H9 (cell line): ENCODE measurements around the gene ITPR1. TPM values are rescaled to one million over a fixed set of nuclear protein-coding genes. Genes with fewer than 3 reads are reported as not detected.
A peak's percentile ranks its signal among the peaks of the same experiment; 100 is the strongest.

Experiments used
- DNase-seq: peaks from one replicate; pipeline ENCODE4 v3.0.0-alpha.2; 2017
- H2AFZ ChIP-seq: one replicate; pipeline ENCODE4 v1.6.1; 2013; ENCODE audit warnings: mild to moderate bottlenecking, low read length, control low read depth, moderate library complexity
- H2AK5ac ChIP-seq: 2 replicates; pipeline ENCODE4 v1.6.1; 2013; ENCODE audit warnings: low read length, control low read depth, mixed read lengths; ENCODE audit not compliant: insufficient read length
- H2BK120ac ChIP-seq: one replicate; pipeline ENCODE4 v1.6.1; 2013; ENCODE audit warnings: low read depth, mild to moderate bottlenecking, low read length, control low read depth, inconsistent platforms; ENCODE audit not compliant: poor library complexity, severe bottlenecking
- H2BK12ac ChIP-seq: 2 replicates; pipeline ENCODE4 v1.6.1; 2013; ENCODE audit warnings: low read length, control low read depth, mixed read lengths, low read depth; ENCODE audit not compliant: insufficient read length
- H2BK15ac ChIP-seq: 2 replicates; pipeline ENCODE4 v1.6.1; 2013; ENCODE audit warnings: low read depth, low read length, control low read depth
- H2BK20ac ChIP-seq: one replicate; pipeline ENCODE4 v1.6.1; 2013; ENCODE audit warnings: low read depth, mild to moderate bottlenecking, low read length, control low read depth, inconsistent platforms; ENCODE audit not compliant: poor library complexity, severe bottlenecking
- H2BK5ac ChIP-seq: 2 replicates; pipeline ENCODE4 v1.6.1; 2013; ENCODE audit warnings: low read length, control low read depth, mixed read lengths; ENCODE audit not compliant: insufficient read length
- H3K14ac ChIP-seq: 2 replicates; pipeline ENCODE4 v1.6.1; 2013; ENCODE audit warnings: low read length, control low read depth; ENCODE audit not compliant: insufficient read depth
- H3K18ac ChIP-seq: 2 replicates; pipeline ENCODE4 v1.6.1; 2013; ENCODE audit warnings: low read depth, mild to moderate bottlenecking, mixed read lengths, low read length, control low read depth; ENCODE audit not compliant: insufficient read length
- H3K23ac ChIP-seq: 2 replicates; pipeline ENCODE4 v1.6.1; 2013; ENCODE audit warnings: low read length, control low read depth, mixed read lengths, low read depth; ENCODE audit not compliant: insufficient read length
- H3K23me2 ChIP-seq: 2 replicates; pipeline ENCODE4 v1.6.1; 2013; ENCODE audit warnings: low read depth, mild to moderate bottlenecking, mixed read lengths, low read length, control low read depth; ENCODE audit not compliant: insufficient read length, poor library complexity, severe bottlenecking
- H3K27ac ChIP-seq: 2 replicates; pipeline ENCODE4 v1.5.1; 2013; ENCODE audit warnings: low read length, control low read depth, mixed read lengths, low read depth; ENCODE audit not compliant: insufficient read length
- H3K27me3 ChIP-seq: 2 replicates; pipeline ENCODE4 v1.6.1; 2013; ENCODE audit warnings: low read length, control low read depth, inconsistent platforms; ENCODE audit not compliant: insufficient read depth
- H3K4ac ChIP-seq: 2 replicates; pipeline ENCODE4 v1.6.1; 2013; ENCODE audit warnings: low read depth, mild to moderate bottlenecking, control low read depth, inconsistent platforms, low read length, moderate library complexity
- H3K4me1 ChIP-seq: 2 replicates; pipeline ENCODE4 v1.6.1; 2013; ENCODE audit warnings: low read length, control low read depth, inconsistent platforms; ENCODE audit not compliant: insufficient read depth
- H3K4me2 ChIP-seq: 2 replicates; pipeline ENCODE4 v1.6.1; 2013; ENCODE audit warnings: low read length, control low read depth, mixed read lengths; ENCODE audit not compliant: insufficient read length, insufficient read depth
- H3K56ac ChIP-seq: 2 replicates; pipeline ENCODE4 v1.6.1; 2013; ENCODE audit warnings: low read depth, mild to moderate bottlenecking, mixed read lengths, low read length, control low read depth; ENCODE audit not compliant: insufficient read length
- H3K79me1 ChIP-seq: 2 replicates; pipeline ENCODE4 v1.6.1; 2013; ENCODE audit warnings: low read depth, mild to moderate bottlenecking, moderate library complexity, low read length, control low read depth, inconsistent platforms; ENCODE audit not compliant: insufficient read depth, poor library complexity, severe bottlenecking
- H3K79me2 ChIP-seq: 2 replicates; pipeline ENCODE4 v1.6.1; 2013; ENCODE audit warnings: low read length, control low read depth, inconsistent platforms; ENCODE audit not compliant: insufficient read depth
- H3K9ac ChIP-seq: 2 replicates; pipeline ENCODE4 v1.6.1; 2013; ENCODE audit warnings: low read length, control low read depth, mixed read lengths; ENCODE audit not compliant: insufficient read length; ENCODE audit errors: extremely low read depth
- H3K9me3 ChIP-seq: one replicate; pipeline ENCODE4 v1.6.1; 2013; ENCODE audit warnings: low read depth, low read length, inconsistent platforms; ENCODE audit not compliant: control insufficient read depth
- H3T11ph ChIP-seq: one replicate; pipeline ENCODE4 v1.6.1; 2013; ENCODE audit warnings: mild to moderate bottlenecking, low read length, control low read depth, inconsistent platforms
- H4K20me1 ChIP-seq: one replicate; pipeline ENCODE4 v1.6.1; 2013; ENCODE audit not compliant: control insufficient read depth, insufficient read length, insufficient read depth
- H4K5ac ChIP-seq: 2 replicates; pipeline ENCODE4 v1.6.1; 2013; ENCODE audit warnings: low read depth, mild to moderate bottlenecking, mixed read lengths, low read length, control low read depth; ENCODE audit not compliant: insufficient read length
- H4K8ac ChIP-seq: replicated peaks from 2 replicates; pipeline ENCODE4 v1.6.1; 2013; ENCODE audit warnings: low read length, control low read depth, mixed read lengths, low read depth; ENCODE audit not compliant: insufficient read length
- H4K91ac ChIP-seq: 2 replicates; pipeline ENCODE4 v1.6.1; 2013; ENCODE audit warnings: low read depth, mild to moderate bottlenecking, moderate library complexity, mixed read lengths, low read length, control low read depth; ENCODE audit not compliant: insufficient read length
- H3K27ac Mint-ChIP-seq, 3 experiments: 2 replicates in 2 of 3; 3 replicates in 1 of 3; pipeline ENCODE4 v1.8.0; 2020 to 2021; ENCODE audit warnings: mixed read lengths in 3 of 3, mild to moderate bottlenecking in 1 of 3, moderate library complexity in 1 of 3
- H3K27me3 Mint-ChIP-seq: 2 replicates; pipeline ENCODE4 v1.8.0; 2021; ENCODE audit warnings: low read depth, mild to moderate bottlenecking, moderate library complexity, mixed read lengths
- H3K36me3 Mint-ChIP-seq, 3 experiments: 2 replicates in 2 of 3; 3 replicates in 1 of 3; pipeline ENCODE4 v1.8.0; 2020 to 2021; ENCODE audit warnings: low read depth in 3 of 3, mixed read lengths in 3 of 3; ENCODE audit not compliant: insufficient read depth in 1 of 3
- H3K4me1 Mint-ChIP-seq, 2 experiments: 2 replicates each; pipeline ENCODE4 v1.8.0; 2020; ENCODE audit warnings: mixed read lengths in 2 of 2
- H3K4me3 Mint-ChIP-seq, 2 experiments: 2 replicates in 1 of 2; 3 replicates in 1 of 2; pipeline ENCODE4 v1.8.0; 2020 to 2021; ENCODE audit warnings: mild to moderate bottlenecking in 2 of 2, mixed read lengths in 2 of 2, moderate library complexity in 1 of 2
- H3K9me3 Mint-ChIP-seq, 2 experiments: 2 replicates in 1 of 2; 3 replicates in 1 of 2; pipeline ENCODE4 v1.8.0; 2020; ENCODE audit warnings: mild to moderate bottlenecking in 2 of 2, mixed read lengths in 2 of 2, moderate library complexity in 1 of 2
- CTCF ChIP-seq: fragments of 200-600 bp; sonication (generic); conservative IDR thresholded peaks from 3 replicates; pipeline ENCODE4 v1.8.0; 2021; ENCODE audit warnings: antibody characterized with exemption, mild to moderate bottlenecking
- WGBS: extraction: QIAGEN DNeasy Blood & Tissue Kit; methylation state at CpG from one replicate; pipeline ENCODE4 v1.1.7; 2013; ENCODE audit warnings: missing lambda C conversion rate, low lambda C conversion rate, mixed read lengths; ENCODE audit not compliant: insufficient read length; ENCODE audit errors: extremely low coverage; 5-methylcytosine and 5-hydroxymethylcytosine counted together
- total RNA-seq: library from RNA; stranded (reverse); gene quantifications from 2 replicates; pipeline ENCODE4 v1.2.1, GENCODE V29; 2021

The ITPR1 gene
- total RNA-seq, 1 experiment from 2014 or later = 4.2 TPM

- Histone ChIP-seq H4K8ac (no peak overlapping the region), H2AK5ac (no peak overlapping the region), H3T11ph (no peak overlapping the region), H4K91ac (no peak overlapping the region), H3K27ac (no peak overlapping the region), H3K9me3 (no peaks in the 10 kb centered on the region), H2BK5ac (no peak overlapping the region), H2AFZ (no peak overlapping the region), H3K79me2 (no peaks in the 10 kb centered on the region), H4K20me1 (no peaks in the 10 kb centered on the region), H3K9ac (no peak overlapping the region), H3K56ac (no peak overlapping the region), H3K79me1 (no peaks in the 10 kb centered on the region), H3K4me1 (peaks cover 2% of the 10 kb centered on the region; the same call in 1 of the 2 replicates), H3K14ac (no peak overlapping the region), H2BK12ac (no peak overlapping the region), H2BK20ac (no peak overlapping the region), H3K4me2 (no peak overlapping the region), H3K4ac (no peak overlapping the region), H3K27me3 (no peaks in the 10 kb centered on the region), H3K23me2 (no peaks in the 10 kb centered on the region), H2BK120ac (no peak overlapping the region), H3K18ac (no peak overlapping the region), H4K5ac (no peak overlapping the region), H3K23ac (no peak overlapping the region), H2BK15ac (no peak overlapping the region)
- H3K36me3 Mint-ChIP-seq = no peaks in the 10 kb centered on the region
- peaks cover 19 to 41% of the 10 kb centered on the region in 2 experiments for H3K4me1 Mint-ChIP-seq
- H3K4me3 Mint-ChIP-seq = no peak overlapping the region
- no peaks in the 10 kb centered on the region for H3K9me3 Mint-ChIP-seq
- 0 out of 7 replicates have a peak overlapping the region, but pooled peaks of 1 of the 3 experiments have one; percentile 24 for H3K27ac Mint-ChIP-seq
- DNase-seq = no peak
- no CpG with 5 or more reads among the region's 4 CpGs for WGBS
- H3K27me3 Mint-ChIP-seq = no peaks in the 10 kb centered on the region
- TF ChIP-seq CTCF = no peak
Observed at GRCh38 chr3:4588466-4588865, 95.3 kb downstream of the ITPR1 start.
